HG02870 (cell line): ENCODE data around the gene STUB1.
A peak's percentile ranks its signal among the peaks of the same experiment; 100 is the strongest.
"Not testable (repeated sequence)": the region's sequence is repeated elsewhere in the genome, so short reads cannot be mapped to it uniquely, and the experiment has no call there.

Experiments used
- ATAC-seq: cut with Tn5 transposase; IDR thresholded peaks from one replicate; pipeline ENCODE4 v1.9.1; 2021; ENCODE audit warnings: mild to moderate bottlenecking, moderate library complexity; ENCODE audit not compliant: unreplicated experiment

STUB1 gene

DNA sequence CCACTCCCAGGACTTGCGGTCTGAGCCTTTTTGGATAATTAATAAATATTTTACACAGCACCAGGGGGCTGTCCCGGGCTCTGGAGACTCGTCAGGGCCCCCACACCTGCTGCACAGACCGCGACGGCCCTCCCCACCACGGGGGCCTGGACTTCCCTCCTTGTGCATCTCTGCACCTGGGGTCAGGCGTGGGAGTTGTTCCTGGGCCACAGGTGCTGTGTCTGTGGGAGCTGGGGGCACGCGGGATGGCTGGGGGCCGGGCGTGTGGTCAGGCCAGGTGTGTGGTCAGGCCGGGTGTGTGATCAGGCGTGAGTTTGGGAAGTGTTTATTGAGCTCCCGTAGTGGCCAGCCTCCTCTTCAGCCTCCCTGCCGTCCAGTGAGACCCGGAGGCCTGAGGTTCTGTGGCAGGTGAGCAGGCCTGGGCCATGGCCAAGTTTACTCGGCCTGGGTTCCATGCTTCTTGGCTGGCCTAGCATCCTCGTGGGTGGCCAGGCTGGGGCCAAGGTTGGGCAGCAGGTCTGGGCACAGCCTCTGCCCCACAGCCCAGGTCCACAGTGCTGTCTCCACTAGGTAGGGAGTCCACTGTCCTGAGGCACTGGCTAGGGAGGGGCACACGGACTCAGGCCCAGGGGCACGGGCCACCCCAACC is 1.9 kb upstream of the STUB1 start:
- ATAC-seq: no peak

DNA sequence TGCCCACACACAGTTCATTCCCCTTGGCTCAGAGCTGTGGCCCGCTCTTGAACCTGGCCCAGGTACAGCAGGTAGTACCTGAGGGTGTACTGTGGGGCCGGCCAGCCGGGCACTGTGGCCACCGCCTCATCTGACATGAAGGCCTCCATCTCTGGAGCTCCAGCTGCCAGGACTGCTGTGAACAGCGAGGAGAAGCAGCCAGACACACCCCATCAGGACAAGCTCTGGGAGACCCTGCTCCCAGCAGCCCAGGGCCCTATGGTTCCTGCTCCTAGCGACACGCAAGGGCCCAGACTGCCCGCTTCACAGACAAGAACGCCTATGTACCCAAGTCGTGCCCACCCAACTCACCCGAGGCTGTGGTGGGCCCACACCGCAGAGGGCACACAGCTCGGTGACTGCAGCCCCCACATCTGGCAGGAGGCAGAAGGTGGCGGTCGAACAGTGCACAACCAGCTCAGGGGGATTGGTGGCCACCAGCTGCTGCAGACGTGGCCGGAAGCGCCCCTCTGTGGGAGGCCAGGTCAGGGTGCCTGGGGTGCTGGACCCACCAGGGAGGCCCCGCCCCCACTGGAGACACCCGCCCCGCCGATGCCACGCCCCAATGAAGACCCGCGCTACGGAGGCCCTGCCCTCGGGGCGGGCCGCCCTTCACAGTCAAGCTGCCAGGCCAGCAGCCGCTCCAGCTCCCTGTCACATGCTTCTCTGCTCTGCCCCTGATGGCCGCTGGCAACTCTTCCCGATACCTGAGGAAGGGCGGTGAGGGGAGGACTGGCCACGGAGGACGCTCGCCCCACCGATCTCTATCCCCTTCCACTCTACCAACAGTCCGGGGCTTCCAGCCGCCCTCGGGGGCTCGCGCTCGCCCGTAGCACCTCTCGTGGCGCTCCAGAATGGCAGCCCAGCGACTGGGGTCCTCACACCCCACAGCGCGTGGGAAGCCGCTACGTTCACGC is 1.1 kb upstream of the STUB1 start:
- no peak for ATAC-seq

DNA sequence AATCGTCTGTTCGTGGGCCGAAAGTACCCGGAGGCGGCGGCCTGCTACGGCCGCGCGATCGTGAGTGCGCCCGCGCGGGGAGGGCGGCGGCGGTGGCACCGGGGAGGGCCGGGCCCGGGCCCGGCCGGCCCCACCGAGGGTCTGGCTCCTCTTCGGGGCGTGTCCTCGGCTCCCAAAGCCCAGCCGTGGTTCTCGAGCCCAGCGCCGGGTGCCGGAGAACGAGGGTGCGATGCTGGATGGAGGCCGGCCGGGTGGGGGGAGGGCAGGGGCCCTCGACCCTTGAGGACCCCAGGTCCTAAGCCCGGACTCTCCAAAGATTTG is 375 bp downstream of the STUB1 start:
- no peak for ATAC-seq

DNA sequence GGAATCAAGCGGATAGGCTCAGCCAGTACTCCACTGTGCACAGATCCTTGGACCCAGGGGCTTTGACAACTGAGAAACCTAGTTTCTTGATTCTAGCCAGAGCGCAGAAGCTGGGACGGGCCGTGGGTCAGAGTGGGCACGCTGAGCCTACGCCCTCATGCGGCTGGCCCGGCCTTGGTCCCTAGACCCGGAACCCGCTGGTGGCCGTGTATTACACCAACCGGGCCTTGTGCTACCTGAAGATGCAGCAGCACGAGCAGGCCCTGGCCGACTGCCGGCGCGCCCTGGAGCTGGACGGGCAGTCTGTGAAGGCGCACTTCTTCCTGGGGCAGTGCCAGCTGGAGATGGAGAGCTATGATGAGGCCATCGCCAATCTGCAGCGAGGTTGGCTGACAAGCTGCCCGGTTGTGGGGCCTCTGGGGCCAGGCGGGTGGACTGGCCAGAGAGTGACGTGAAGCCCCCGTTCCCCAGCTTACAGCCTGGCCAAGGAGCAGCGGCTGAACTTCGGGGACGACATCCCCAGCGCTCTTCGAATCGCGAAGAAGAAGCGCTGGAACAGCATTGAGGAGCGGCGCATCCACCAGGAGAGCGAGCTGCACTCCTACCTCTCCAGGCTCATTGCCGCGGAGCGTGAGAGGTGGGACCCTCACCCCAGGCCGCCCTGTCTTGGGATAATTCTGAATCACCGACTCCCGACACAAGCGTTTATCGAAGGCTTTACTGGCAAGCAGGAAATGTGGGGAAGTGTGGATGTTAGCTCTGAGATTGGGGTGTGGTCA is 946 bp downstream of the STUB1 start:
- ATAC-seq: no peak

DNA sequence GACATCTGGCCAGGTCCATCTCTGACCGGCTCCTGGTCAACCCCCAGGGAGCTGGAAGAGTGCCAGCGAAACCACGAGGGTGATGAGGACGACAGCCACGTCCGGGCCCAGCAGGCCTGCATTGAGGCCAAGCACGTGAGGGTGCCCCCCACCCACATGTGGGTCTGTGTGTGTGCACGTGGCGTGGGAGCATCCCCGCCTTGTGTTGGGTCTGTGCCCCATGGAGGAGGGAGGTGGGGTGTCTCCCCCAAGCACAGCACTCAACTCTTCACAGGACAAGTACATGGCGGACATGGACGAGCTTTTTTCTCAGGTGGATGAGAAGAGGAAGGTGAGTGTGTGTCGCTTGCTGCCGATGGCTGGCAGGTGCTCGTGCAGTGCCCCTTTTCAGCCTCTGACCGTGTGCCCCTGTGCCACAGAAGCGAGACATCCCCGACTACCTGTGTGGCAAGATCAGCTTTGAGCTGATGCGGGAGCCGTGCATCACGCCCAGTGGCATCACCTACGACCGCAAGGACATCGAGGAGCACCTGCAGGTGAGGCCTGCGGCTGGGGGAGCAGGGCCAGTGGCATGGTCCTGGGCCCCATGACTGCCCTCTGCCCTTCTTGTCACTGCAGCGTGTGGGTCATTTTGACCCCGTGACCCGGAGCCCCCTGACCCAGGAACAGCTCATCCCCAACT is 1.7 kb downstream of the STUB1 start:
- no peak for ATAC-seq

DNA sequence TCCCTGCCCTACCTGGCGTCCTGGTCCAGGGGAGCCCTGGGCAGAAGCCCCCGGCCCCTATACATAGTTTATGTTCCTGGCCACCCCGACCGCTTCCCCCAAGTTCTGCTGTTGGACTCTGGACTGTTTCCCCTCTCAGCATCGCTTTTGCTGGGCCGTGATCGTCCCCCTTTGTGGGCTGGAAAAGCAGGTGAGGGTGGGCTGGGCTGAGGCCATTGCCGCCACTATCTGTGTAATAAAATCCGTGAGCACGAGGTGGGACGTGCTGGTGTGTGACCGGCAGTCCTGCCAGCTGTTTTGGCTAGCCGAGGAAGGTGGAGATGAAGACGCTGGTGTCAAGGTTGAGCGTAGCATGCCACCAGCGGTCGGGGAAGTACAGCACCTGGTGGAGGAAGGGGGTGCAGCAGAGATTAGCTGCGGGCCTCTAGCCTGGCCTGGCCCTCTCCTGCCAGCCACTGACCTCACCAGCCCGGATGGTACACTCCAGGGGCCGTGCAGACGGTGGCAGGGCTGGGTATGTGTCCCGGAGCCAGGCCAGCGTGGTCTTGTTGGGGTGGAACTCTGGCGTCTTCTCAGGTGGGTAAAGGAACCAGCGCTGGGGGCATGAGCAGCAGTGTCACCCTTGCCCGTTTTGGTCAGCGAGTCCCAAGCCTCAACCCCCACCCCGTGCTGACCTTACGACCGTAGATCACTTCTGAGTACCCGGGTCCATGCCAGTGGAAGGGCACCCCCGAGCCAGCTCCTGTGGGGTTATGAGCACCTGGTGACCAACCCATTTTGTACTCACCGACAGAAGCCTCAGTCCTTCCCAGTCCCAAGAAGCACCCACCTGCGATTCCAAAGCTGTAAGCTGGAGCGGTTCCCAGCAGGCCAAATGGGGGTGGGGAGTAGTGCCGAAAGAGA is 2.5 kb downstream of the STUB1 start:
- ATAC-seq: no peak

DNA sequence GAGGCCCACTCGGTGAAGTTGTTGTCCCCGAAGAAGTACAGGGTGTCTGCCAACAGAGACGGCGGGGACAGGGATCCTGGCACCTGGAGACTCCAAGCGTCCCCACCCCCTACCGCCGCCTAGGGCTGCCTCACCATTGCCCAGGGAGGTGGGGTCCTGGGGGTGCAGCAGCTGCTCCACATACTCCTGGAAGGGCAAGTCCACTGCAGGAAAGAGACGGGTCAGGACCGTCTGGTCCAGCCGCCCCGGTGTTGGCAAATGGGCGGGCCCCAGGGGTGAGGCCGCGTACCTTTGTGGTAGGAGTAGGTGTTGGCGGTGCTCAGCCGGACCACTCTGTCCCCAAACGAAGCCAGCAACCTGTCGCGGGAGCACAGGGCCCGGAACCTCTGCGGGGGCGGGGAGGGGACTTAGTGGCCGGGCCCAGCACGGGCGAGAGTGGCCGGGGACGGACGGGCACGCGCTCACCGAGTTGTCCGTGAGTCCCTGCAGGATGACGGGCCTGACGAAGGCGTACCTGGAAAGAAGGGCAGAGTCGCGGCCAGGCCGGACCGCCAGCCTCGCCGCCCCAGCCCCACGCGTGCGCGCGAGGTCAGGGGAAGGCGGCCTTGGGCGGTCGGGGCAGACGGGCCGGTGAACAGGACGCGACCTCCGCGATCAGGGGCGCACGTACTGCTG is 3.3 kb downstream of the STUB1 start:
- ATAC-seq: no peak

DNA sequence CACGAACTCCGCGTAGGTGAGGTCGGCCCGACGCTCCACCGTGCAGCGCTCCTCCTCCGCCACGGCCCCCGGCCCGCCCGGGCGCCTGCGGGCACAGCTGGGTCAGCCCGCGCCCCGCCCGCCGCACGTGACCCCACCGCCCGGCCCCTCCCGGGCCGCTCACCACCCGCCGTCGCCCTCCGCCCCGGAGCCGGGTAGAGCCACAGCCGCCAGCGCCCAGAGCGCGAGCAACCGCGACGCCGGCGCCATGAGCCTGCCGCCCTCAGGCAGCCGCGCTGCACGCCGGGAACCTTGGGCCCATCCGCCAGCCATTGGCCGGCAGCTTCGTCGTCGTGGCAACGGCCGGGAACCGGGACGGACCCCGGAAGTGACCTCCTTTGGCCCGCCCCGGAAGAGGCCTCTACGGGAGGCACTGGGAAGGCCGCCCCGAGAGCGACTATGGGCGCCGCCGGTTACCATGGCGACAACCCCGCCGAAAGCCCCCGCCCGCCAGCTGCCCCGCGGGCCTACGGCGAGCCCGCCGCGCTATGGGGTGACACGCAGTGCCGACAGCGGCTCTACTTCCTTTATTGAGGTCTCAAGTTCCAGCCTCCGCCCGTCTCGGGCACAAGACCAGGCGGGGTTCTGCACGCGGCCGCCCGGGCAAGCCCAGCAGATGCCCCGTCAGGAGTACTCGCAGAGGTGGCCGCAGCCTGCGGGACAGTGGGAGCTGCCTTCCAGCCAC is 4.0 kb downstream of the STUB1 start, which contains the start of gene JMJD8:
TSS of gene JMJD8 (minus strand) at position 264 of the 724 bp plus-strand sequence. CDS start at position 249, 15 bp downstream.
- ATAC-seq: peak; percentile 59

DNA sequence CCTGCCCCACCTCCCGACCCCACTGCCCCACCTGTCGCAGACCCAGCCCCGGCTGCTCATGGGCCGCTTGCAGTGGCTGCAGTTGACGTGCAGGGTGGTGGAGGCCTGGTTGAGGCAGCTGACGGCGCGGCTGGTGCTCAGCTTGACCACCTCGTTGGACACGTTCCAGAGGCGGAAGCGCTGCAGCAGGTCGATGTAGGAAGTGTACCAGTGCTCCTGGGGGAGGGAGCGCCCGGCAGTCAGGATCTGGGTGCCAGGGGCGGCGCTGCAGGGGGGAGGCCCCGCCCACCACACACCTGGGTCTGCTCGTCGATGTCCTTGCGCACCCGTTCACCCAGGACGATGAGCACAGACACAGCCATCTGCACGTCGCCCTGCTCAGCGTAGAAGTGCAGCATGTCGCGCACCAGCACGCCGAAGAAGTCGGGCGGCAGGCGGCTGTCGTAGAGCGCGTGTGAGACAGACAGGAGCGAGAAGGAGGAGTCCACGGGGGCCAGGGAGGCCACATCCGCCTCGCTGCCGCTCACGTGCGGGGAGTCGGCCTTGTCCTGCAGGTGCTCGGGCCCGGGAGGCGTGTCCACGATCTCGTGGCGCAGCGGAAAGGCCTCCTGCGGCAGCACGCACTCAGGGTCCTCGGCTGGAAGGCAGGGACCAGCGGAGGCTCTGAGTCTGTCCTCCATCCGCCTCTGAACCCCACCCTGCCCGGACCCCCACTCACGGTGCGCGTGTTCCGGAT is 4.9 kb downstream of the STUB1 start:
- no peak for ATAC-seq

DNA sequence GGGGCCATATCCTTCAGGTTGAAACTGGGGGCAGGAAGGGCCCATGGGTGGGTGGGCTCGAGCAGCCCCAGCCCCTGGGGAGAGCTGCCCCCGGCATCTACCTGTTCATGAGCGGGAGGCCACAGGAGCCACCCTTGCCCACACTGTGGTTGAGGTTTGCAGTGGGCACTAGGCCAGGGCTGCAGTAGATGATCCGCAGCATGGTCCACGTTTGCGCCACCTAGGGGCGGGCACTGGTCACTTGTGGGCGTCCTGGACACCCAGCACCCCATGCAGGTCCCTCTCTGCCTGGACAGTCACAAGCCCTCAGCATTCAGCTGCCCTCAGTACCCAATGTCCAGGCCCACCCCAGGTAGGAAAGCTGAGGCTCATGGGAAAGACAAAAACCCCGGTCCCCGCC is 5.8 kb downstream of the STUB1 start:
- no peak for ATAC-seq

DNA sequence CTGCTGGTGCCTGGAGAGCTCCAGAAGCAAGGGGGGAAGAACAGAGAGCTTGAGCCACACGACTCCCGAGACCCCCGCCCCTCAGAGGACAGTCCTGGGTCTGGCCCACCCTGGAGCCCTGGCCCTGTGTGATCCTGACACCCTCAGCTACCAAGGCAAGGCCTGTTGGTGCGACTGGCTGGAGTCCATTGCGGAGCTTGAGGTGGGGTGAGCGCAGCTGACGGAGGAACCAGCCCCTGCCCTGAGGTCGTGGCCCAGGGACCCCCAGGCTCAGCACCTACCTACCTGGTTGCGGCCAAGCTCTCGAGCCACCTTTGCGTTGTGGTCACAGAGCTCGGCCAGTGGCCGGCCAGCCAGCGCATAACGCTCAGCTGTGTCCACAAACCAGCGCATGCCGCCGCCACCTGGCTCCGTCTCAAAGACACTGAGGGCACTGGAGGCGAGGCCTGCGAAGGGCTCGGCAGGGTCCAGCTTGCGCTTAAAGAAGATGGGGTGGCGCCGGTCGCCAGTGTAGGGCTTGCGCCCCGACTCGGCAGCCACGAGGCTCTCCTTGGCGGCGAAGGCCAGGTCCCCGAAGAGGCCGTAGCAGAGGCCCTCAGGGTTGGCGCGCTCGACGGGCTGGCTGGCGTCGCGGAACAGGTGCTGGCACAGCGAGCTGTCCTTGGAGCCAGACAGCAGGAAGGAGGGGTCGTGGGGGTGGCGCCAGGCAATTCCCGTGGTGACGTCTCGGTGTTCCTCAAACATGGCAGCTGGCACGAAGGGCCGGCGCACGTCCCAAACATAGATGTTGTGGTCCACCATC is 6.5 kb downstream of the STUB1 start:
- no peak for ATAC-seq

DNA sequence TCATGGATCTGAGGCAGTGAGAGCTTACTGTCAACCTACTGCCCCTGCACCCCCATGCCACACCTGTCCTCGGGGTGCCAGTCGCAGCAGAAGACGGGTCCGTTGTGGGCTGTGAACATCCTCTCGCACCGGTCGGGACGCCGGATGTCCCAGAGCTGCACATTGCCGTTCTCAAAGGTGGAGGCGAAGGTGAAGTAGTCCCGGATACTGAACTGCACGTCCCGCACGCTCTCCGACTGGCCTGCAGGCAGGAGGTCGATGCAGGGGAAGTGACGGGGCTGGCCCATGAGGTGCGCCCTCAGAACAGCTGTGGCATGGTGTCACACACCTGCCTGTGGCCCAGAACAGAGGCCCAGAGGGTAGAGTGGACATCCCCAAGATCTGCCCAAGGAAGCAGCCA is 7.3 kb downstream of the STUB1 start:
- no peak for ATAC-seq

DNA sequence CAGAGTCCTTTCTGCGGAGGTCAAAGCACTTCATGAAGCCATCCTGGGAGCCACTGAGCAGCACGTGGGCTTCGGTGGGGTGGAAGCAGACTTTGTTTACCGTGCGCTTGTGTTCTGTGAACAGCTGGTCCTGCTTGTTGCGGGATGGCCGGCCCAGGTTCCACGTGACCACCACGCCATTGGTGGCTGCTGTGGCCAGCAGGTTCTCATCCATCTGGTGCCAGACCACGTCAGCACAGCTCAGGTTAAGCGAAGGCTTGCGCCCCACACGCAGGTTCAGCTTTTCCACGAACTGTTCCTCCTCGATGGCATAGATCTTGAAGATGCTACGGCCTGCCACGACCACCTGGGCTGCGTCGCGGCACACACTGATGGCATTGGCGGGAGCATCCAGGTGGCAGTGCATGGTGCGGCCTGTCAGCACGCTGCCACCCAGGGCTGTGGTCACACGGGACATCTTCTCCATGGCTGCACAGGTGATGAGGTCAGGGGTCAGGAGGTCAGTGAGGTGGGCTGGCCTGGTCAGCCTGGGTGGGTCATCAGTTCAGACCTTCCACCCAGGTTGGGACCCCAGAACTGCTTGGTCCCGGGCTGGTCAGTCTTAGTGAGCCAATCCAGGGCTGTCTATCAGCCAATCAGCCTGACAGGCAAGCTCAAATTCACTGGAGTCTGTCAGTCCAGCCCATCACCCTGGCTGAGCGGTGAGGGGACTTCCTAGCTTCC is 9.1 kb downstream of the STUB1 start:
- ATAC-seq: no peak

DNA sequence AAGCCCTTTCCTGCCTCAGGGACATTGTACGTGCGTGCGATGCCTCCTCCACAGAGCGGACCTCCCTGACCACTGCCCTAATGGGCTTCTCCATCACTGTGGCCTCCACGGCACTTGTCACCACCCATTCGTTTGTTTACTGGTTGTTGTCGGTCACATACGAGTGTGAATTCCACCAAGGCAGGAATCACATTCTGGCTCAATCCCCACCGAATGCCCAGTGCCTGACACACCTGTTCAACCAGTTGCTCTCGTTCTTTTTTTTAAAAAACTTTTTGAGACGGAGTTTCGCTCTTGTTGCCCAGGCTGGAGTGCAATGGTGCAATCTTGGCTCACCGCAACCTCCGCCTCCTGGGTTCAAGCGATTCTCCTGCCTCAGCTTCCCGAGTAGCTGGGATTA is 11.0 kb downstream of the STUB1 start:
- not testable (repeated sequence) for ATAC-seq

DNA sequence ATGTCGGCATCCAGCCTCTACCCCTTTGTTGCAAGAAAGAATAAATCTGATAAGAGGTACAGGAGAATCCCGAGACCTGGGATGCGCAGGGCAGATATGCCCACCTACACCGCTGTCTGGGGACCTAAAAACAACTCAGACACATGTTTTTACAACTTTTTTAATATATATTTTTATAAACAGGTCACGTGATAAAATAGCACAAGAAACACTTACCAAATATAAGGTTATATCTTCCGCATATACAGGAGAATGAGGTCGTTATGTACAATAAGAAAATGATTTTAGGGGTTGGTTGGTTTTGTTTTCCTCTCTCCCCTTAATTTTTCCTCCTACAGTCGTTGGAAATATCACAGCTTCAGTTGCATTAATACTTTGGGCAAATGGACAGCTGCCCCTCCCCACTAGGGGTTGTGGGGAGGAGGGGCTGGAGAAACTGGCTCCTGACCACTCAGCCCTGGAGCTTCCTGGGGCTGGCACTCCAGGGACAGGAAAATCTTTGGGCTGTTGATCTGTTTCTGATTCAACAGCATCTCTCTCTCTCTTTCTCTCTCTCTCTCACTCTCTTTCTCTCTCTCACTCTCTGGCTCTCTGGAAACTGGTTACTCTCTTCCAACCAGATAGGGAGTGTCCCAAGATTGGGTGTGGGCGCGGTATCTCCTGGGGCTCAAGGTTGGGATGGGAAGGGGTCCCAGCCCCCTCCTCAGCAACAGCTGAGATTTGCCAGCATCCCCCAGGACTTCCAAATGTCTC is 12.3 kb downstream of the STUB1 start:
- no peak for ATAC-seq

DNA sequence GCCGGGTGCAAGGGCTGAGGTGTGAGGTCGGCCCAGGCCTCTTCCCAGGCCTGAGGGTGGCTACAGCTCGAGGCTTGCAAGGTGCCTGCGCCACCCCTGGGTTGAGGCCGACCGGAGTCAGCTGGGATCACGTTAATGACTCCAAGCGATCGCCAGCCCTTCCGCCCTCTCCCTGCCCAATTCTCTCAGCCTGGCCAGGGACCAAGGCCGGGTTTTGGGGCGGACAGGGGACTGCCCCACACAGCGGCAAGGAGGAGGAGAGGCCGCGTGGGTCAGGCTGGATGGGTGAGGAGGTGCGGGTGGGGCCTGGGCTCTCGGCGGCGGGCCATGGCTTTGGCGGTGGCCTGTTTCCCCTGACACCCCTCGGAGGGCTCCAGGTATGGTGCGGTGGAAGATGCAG is 13.2 kb downstream of the STUB1 start:
- no peak for ATAC-seq
